HCT116 (cell line): ENCODE results near the gene PDE4B. TPM values are rescaled to one million over a fixed set of nuclear protein-coding genes. Genes with fewer than 3 reads are reported as not detected.

Source experiments
- ATAC-seq: fragments of 200-7000 bp; cut with Tn5 transposase; 2 replicates; pipeline ENCODE4 v1.9.1; 2020; ENCODE audit warnings: mild to moderate bottlenecking, moderate library complexity
- BruUV-seq: library from RNA; stranded (reverse); fragments of 400-500 nt; replicated peaks from 2 replicates; lab custom pipeline; 2021; lab: Mats Ljungman, UMichigan
- CTCF ChIA-PET: fragments of 300-600 bp; sonication (Branson Sonifier 250); formaldehyde crosslinking; loops from one replicate; lab custom pipeline; 2021; ENCODE audit warnings: antibody characterized with exemption; lab: Charles Lee
- POLR2A ChIA-PET: fragments of 300-600, 350-600 bp; sonication (Branson Sonifier 250); formaldehyde crosslinking; loops from one replicate; lab custom pipeline; 2021; ENCODE audit warnings: antibody characterized with exemption; lab: Charles Lee
- RAD21 ChIA-PET, 2 experiments: fragments of 300-600 bp; sonication (Branson Sonifier 250); formaldehyde crosslinking; loops; one replicate each; lab custom pipeline; 2023; ENCODE audit warnings: low total read pairs in 2 of 2; ENCODE audit not compliant: uncharacterized antibody in 2 of 2, unreplicated experiment in 2 of 2, low non-redundant PET in 1 of 2; lab: Charles Lee
- DNase-seq: peaks from one replicate; pipeline ENCODE4 v3.0.0-alpha.2; 2010; ENCODE audit warnings: low read depth, low spot score
- H2AFZ ChIP-seq: fragments of 200-600 bp; shearing (Covaris generic), sonication (generic); 2 replicates; pipeline ENCODE4 v1.6.1; 2017; ENCODE audit warnings: low read depth, mixed run types, mixed read lengths, antibody characterized with exemption, low read length; ENCODE audit not compliant: poor library complexity, severe bottlenecking
- H3K27ac ChIP-seq: 2 replicates; pipeline ENCODE4 v1.5.1; 2012; ENCODE audit warnings: low read depth, low read length
- H3K27me3 ChIP-seq: fragments of 200-600 bp; sonication (generic); 2 replicates; pipeline ENCODE4 v1.6.1; 2016; ENCODE audit warnings: mixed run types, low read length, mixed read lengths; ENCODE audit not compliant: insufficient read depth
- H3K36me3 ChIP-seq, 2 experiments: fragments of 200-500 bp in 1 of 2; fragments of 200-600 bp in 1 of 2; sonication (Bioruptor generic) in 1 of 2; sonication (generic) in 1 of 2; 2 replicates each; pipeline versions ENCODE4 v1.5.1 to v1.6.1; 2014 to 2016; ENCODE audit warnings: low read length in 2 of 2, inconsistent platforms in 1 of 2, mixed read lengths in 1 of 2, mixed run types in 1 of 2; ENCODE audit not compliant: insufficient read depth in 2 of 2, control insufficient read depth in 1 of 2
- H3K4me1 ChIP-seq, 2 experiments: fragments of 200-600 bp in 1 of 2; sonication (generic) in 1 of 2; 2 replicates each; pipeline versions ENCODE4 v1.5.1 to v1.6.1; 2012 to 2017; ENCODE audit warnings: low read length in 2 of 2, inconsistent platforms in 1 of 2, mild to moderate bottlenecking in 1 of 2, mixed read lengths in 1 of 2, mixed run types in 1 of 2, moderate library complexity in 1 of 2; ENCODE audit not compliant: insufficient read depth in 2 of 2, control insufficient read depth in 1 of 2
- H3K4me2 ChIP-seq: fragments of 200-600 bp; sonication (generic); 2 replicates; pipeline ENCODE4 v1.6.1; 2017; ENCODE audit warnings: mixed run types, low read length, mixed read lengths
- H3K4me3 ChIP-seq, 2 experiments: fragments of 200-600 bp in 1 of 2; sonication (generic) in 1 of 2; replicated peaks in 1 of 2; 2 replicates each; pipeline ENCODE4 v1.5.1; 2011 to 2016; ENCODE audit warnings: low read length in 2 of 2, control low read depth in 1 of 2, low read depth in 1 of 2, mild to moderate bottlenecking in 1 of 2, mixed read lengths in 1 of 2, mixed run types in 1 of 2
- H3K79me2 ChIP-seq: fragments of 200-600 bp; sonication (generic); 2 replicates; pipeline ENCODE4 v1.6.1; 2017; ENCODE audit warnings: mild to moderate bottlenecking, mixed run types, low read length, moderate library complexity, mixed read lengths; ENCODE audit not compliant: insufficient read depth
- H3K9ac ChIP-seq: fragments of 200-600 bp; sonication (generic); 2 replicates; pipeline ENCODE4 v1.6.1; 2016; ENCODE audit warnings: low read length, mixed read lengths
- H3K9me2 ChIP-seq: fragments of 200-600 bp; sonication (generic), shearing (Covaris generic); 2 replicates; pipeline ENCODE4 v1.6.1; 2017; ENCODE audit warnings: mixed run types, mild to moderate bottlenecking, moderate library complexity; ENCODE audit not compliant: insufficient read depth
- H3K9me3 ChIP-seq, 2 experiments: fragments of 200-500 bp in 1 of 2; fragments of 200-600 bp in 1 of 2; sonication (Bioruptor generic) in 1 of 2; sonication (generic) in 1 of 2; 2 replicates each; pipeline ENCODE4 v1.6.1; 2014 to 2017; ENCODE audit warnings: low read length in 2 of 2, mixed read lengths in 2 of 2, inconsistent platforms in 1 of 2, low read depth in 1 of 2, mild to moderate bottlenecking in 1 of 2, mixed run types in 1 of 2, moderate library complexity in 1 of 2; ENCODE audit not compliant: control insufficient read depth in 1 of 2, insufficient read depth in 1 of 2
- H4K20me1 ChIP-seq: fragments of 200-600 bp; sonication (generic), shearing (Covaris generic); 2 replicates; pipeline ENCODE4 v1.6.1; 2017; ENCODE audit warnings: mixed run types, mild to moderate bottlenecking, moderate library complexity; ENCODE audit not compliant: insufficient read depth
- CBX3 ChIP-seq: IDR thresholded peaks from 2 replicates; pipeline ENCODE4 v1.6.1; 2012; ENCODE audit warnings: low read depth
- EGR1 ChIP-seq: IDR thresholded peaks from 2 replicates; pipeline ENCODE4 v1.6.1; 2012; ENCODE audit warnings: low read depth
- ELF1 ChIP-seq: IDR thresholded peaks from 2 replicates; pipeline ENCODE4 v1.6.1; 2012; ENCODE audit warnings: low read depth, borderline replicate concordance
- EZH2 ChIP-seq: fragments of 200-600 bp; sonication (generic); IDR thresholded peaks from 2 replicates; pipeline ENCODE4 v1.6.1; 2017; ENCODE audit warnings: antibody characterized with exemption, mixed run types
- EZH2phosphoT487 ChIP-seq: fragments of 200-600 bp; IDR thresholded peaks from 2 replicates; pipeline ENCODE4 v1.6.1; 2018; ENCODE audit warnings: antibody characterized with exemption, borderline replicate concordance
- FOSL1 ChIP-seq: IDR thresholded peaks from 2 replicates; pipeline ENCODE4 v1.6.1; 2012; ENCODE audit warnings: low read depth
- JUND ChIP-seq: IDR thresholded peaks from 2 replicates; pipeline ENCODE4 v1.6.1; 2012
- POLR2A ChIP-seq: IDR thresholded peaks from 2 replicates; pipeline ENCODE4 v1.7.0; 2011; ENCODE audit warnings: borderline replicate concordance; ENCODE audit not compliant: insufficient read depth, insufficient read length; ENCODE audit errors: extremely low read depth
- RAD21 ChIP-seq: IDR thresholded peaks from 2 replicates; pipeline ENCODE4 v1.6.1; 2012; ENCODE audit warnings: low read depth, mild to moderate bottlenecking
- SIN3A ChIP-seq: IDR thresholded peaks from 2 replicates; pipeline ENCODE4 v1.6.1; 2012; ENCODE audit warnings: low read depth
- SP1 ChIP-seq: IDR thresholded peaks from 2 replicates; pipeline ENCODE4 v1.6.1; 2012; ENCODE audit warnings: low read depth
- TCF7L2 ChIP-seq: IDR thresholded peaks from 2 replicates; pipeline ENCODE4 v1.7.0; 2011; ENCODE audit warnings: borderline replicate concordance, inconsistent platforms; ENCODE audit not compliant: insufficient read depth, insufficient read length; ENCODE audit errors: extremely low read depth
- YY1 ChIP-seq: IDR thresholded peaks from 2 replicates; pipeline ENCODE4 v1.6.1; 2011; ENCODE audit warnings: low read length, low read depth, moderate library complexity, mild to moderate bottlenecking; ENCODE audit not compliant: insufficient replicate concordance; ENCODE audit errors: extremely low read depth
- ZFX ChIP-seq: fragments of 450-650 bp; IDR thresholded peaks from 2 replicates; pipeline ENCODE4 v1.6.1; 2017
- ZNF274 ChIP-seq: fragments of 200-500 bp; sonication (Bioruptor generic); IDR thresholded peaks from 2 replicates; pipeline ENCODE4 v1.6.1; 2014; ENCODE audit warnings: mild to moderate bottlenecking, low read depth, low read length, inconsistent platforms
- intact Hi-C: fragments of 100-400 bp; cut with micrococcal nuclease; formaldehyde crosslinking; loops from 2 replicates; pipeline ENCODE4 v1.10.0; 2022
- total RNA-seq: library from RNA; stranded (reverse); gene quantifications from one replicate; pipeline ENCODE4 v1.2.1, GENCODE V29; 2021; ENCODE audit not compliant: unreplicated experiment
- TF ChIP-seq, protein P1 (sequence below): IDR thresholded peaks from 2 replicates; pipeline ENCODE4 v1.6.1; 2011; ENCODE audit warnings: mild to moderate bottlenecking, low read length, moderate library complexity; ENCODE audit not compliant: insufficient replicate concordance; ENCODE audit errors: extremely low read depth
- TF ChIP-seq, protein P2 (sequence below): IDR thresholded peaks from 2 replicates; pipeline ENCODE4 v1.6.1; 2012
- TF ChIP-seq, protein P3 (sequence below): IDR thresholded peaks from 2 replicates; pipeline ENCODE4 v1.6.1; 2012; ENCODE audit warnings: low read depth

Gene PDE4B
- total RNA-seq, 1 experiment from 2014 or later = 76.9 TPM

DNA sequence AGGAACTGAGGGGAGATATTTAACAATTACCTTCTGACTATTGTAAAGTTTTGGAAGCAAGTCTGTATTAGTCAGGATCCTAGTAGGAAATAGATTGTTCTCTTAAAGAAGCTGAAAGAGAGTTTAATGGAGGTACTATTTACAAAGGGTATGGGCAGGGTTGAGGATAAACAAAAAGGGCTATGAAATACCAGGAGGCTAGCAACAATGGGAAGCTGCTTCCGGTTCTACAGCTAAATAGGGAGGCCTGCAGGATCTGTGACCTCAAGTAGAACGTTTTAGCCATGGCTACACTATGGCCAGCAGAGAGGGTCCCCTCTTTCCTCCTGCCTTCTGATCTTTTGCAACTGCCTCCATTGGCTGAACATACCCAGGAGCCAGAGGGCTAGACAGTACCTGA is 117.7 kb downstream of the PDE4B start (continued):
- TF ChIP-seq, protein P1, sequence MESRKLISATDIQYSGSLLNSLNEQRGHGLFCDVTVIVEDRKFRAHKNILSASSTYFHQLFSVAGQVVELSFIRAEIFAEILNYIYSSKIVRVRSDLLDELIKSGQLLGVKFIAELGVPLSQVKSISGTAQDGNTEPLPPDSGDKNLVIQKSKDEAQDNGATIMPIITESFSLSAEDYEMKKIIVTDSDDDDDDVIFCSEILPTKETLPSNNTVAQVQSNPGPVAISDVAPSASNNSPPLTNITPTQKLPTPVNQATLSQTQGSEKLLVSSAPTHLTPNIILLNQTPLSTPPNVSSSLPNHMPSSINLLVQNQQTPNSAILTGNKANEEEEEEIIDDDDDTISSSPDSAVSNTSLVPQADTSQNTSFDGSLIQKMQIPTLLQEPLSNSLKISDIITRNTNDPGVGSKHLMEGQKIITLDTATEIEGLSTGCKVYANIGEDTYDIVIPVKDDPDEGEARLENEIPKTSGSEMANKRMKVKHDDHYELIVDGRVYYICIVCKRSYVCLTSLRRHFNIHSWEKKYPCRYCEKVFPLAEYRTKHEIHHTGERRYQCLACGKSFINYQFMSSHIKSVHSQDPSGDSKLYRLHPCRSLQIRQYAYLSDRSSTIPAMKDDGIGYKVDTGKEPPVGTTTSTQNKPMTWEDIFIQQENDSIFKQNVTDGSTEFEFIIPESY = no peak
- TF ChIP-seq SIN3A = no peak
- TF ChIP-seq CBX3 = no peak
- no peak for TF ChIP-seq ZFX
- TF ChIP-seq, protein P2, sequence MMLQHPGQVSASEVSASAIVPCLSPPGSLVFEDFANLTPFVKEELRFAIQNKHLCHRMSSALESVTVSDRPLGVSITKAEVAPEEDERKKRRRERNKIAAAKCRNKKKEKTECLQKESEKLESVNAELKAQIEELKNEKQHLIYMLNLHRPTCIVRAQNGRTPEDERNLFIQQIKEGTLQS = no peak
- TF ChIP-seq JUND = no peak
- TF ChIP-seq EZH2phosphoT487 = no peak
- TF ChIP-seq ZNF274 = no peak

DNA sequence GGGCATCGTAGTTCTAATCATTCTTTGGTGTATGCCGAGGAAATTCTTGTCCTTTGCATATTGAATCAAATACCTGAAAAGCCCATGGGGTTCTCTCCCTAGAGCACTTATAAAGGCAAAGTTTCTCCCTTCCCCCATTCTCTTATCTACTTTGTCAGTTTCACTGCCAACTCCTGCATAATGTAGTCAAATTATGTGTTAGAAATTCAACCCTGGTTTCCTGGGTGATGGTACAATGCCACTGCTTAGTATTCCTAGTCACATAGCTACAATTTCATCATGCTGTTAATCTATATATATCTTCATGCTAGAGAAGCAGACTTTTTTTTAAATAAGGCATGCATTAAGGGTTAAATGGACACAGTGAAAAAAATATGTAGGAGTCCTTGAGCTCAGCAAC is 119.0 kb downstream of the PDE4B start:
- Histone ChIP-seq H3K27ac (no peak overlapping the region), H2AFZ (no peak overlapping the region), H3K9me2 (no peaks in the 10 kb centered on the region), H3K4me2 (no peak overlapping the region), H3K36me3 (no peaks in the 10 kb centered on the region), H3K4me1 (no peaks in the 10 kb centered on the region), H3K27me3 (no peaks in the 10 kb centered on the region), H3K9ac (no peak overlapping the region), H3K4me3 (no peak overlapping the region), H3K79me2 (no peaks in the 10 kb centered on the region), H3K9me3 (no peaks in the 10 kb centered on the region), H4K20me1 (no peaks in the 10 kb centered on the region)
- ChIA-PET CTCF (no interaction called here), RAD21 (no interaction called here), POLR2A (no interaction called here)
- intact Hi-C loops = no loop called here
- BruUV-seq = no TSS peak
- ATAC-seq (no peak), DNase-seq (no peak)
- TF ChIP-seq, protein P3, sequence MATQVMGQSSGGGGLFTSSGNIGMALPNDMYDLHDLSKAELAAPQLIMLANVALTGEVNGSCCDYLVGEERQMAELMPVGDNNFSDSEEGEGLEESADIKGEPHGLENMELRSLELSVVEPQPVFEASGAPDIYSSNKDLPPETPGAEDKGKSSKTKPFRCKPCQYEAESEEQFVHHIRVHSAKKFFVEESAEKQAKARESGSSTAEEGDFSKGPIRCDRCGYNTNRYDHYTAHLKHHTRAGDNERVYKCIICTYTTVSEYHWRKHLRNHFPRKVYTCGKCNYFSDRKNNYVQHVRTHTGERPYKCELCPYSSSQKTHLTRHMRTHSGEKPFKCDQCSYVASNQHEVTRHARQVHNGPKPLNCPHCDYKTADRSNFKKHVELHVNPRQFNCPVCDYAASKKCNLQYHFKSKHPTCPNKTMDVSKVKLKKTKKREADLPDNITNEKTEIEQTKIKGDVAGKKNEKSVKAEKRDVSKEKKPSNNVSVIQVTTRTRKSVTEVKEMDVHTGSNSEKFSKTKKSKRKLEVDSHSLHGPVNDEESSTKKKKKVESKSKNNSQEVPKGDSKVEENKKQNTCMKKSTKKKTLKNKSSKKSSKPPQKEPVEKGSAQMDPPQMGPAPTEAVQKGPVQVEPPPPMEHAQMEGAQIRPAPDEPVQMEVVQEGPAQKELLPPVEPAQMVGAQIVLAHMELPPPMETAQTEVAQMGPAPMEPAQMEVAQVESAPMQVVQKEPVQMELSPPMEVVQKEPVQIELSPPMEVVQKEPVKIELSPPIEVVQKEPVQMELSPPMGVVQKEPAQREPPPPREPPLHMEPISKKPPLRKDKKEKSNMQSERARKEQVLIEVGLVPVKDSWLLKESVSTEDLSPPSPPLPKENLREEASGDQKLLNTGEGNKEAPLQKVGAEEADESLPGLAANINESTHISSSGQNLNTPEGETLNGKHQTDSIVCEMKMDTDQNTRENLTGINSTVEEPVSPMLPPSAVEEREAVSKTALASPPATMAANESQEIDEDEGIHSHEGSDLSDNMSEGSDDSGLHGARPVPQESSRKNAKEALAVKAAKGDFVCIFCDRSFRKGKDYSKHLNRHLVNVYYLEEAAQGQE = no peak
- TF ChIP-seq, protein P1 = no peak
- TF ChIP-seq JUND = no peak
- TF ChIP-seq YY1 = no peak
- TF ChIP-seq, protein P2 = no peak
- TF ChIP-seq RAD21 = no peak
- no peak for TF ChIP-seq CBX3
- TF ChIP-seq EZH2 = no peak
- TF ChIP-seq FOSL1 = no peak
- no peak for TF ChIP-seq POLR2A
- no peak for TF ChIP-seq ELF1
- no peak for TF ChIP-seq EGR1
- no peak for TF ChIP-seq SP1
- TF ChIP-seq TCF7L2 = no peak
